Pancreas (tissue), 10 donors: ENCODE measurements around the gene REXO4. TPM values are rescaled to one million over a fixed set of nuclear protein-coding genes. Genes with fewer than 3 reads are reported as not detected.
A peak's percentile ranks its signal among the peaks of the same experiment; 100 is the strongest.

Experiments
- ATAC-seq, 4 donors: fragments of 200-7000 bp; cut with Tn5 transposase; one replicate each; pipeline versions ENCODE4 v1.8.0 to v1.9.1; 2020; ENCODE audit warnings: mild to moderate bottlenecking in 4 of 4, moderate library complexity in 4 of 4
- DNase-seq, 6 donors: peaks; one replicate each; pipeline ENCODE4 v3.0.0-alpha.2; 2020
- FAIRE-seq: peaks from 2 replicates; lab custom pipeline; 2012; peaks lifted over from hg19 to GRCh38; lab: Jason Lieb, UNC
- H3K27ac ChIP-seq, 4 donors: fragments of 200-600 bp; sonication (generic); 1 replicate in 3 of 4; 2 replicates in 1 of 4; pipeline versions ENCODE4 v1.5.0 to v1.8.0; 2020
- H3K27me3 ChIP-seq, 4 donors: fragments of 200-600 bp; one replicate each; pipeline ENCODE4 v1.8.0; 2021
- H3K36me3 ChIP-seq, 3 donors: fragments of 200-600 bp; sonication (generic) in 1 of 3; one replicate each; pipeline versions ENCODE4 v1.5.0 to v1.8.0; 2020 to 2021
- H3K4me1 ChIP-seq, 3 donors: fragments of 200-600 bp; one replicate each; pipeline ENCODE4 v1.8.0; 2021
- H3K4me3 ChIP-seq, 4 donors: fragments of 200-600 bp; sonication (generic) in 2 of 4; one replicate each; pipeline versions ENCODE4 v1.5.0 to v1.8.0; 2020 to 2021
- H3K9me3 ChIP-seq, 4 donors: fragments of 200-600 bp; one replicate each; pipeline ENCODE4 v1.8.0; 2021
- WGBS, 2 donors: extraction: QIAGEN DNeasy Blood & Tissue Kit; methylation state at CpG; one replicate each; pipeline ENCODE4 v1.1.7; 2013; 5-methylcytosine and 5-hydroxymethylcytosine counted together
- intact Hi-C, 3 donors: fragments of 100-400 bp; cut with DNase I; formaldehyde crosslinking; loops; one replicate each; pipeline versions ENCODE4 v1.11.1 to v1.14.2; 2022
- polyA plus RNA-seq, 2 donors: library from polyadenylated mRNA; stranded (reverse); fragments of 200-250 nt; gene quantifications; one replicate each; pipeline ENCODE4 v1.2.3, GENCODE V29; 2013
- total RNA-seq, 6 donors: library from RNA; stranded (reverse); fragmentation: NEBNext Ultra II Directional in 4 of 6; extraction: Animal tissue kit (Norgen Biotek cat#: 25700) in 4 of 6; gene quantifications; one replicate each; pipeline versions ENCODE4 v1.2.1 to v1.2.4, GENCODE V29; 2021 to 2023
- TF ChIP-seq, protein P1 (sequence below), 4 donors: fragments of 200-600 bp; sonication (generic) in 3 of 4; IDR thresholded peaks; one replicate each; pipeline versions ENCODE4 v1.5.0 to v1.8.0; 2021; ENCODE audit warnings: antibody characterized with exemption in 4 of 4
- donor health status: healthy with polysubstance abuse.
- donor health status: DM: no; HTN: no; CAD: no; lungs with moderate emphysema.
- donor health status: DM: no; HTN: no; CAD: no.
- donor health status: control.
- donor health status: control.
- donor health status: Bipolar disorder and iron deficiency.
- donor health status: DM: yes; HTN: yes; CAD: no.
- donor health status: DM: no; HTN: no; CAD: no.
- donor health status: DM: no; HTN: no; CAD: no.
- donor health status: DM: yes; HTN: yes; CAD: no.

The REXO4 gene
- total and polyA plus RNA-seq, 8 donors: 10.0 to 16.3 (median 13.1) TPM

DNA sequence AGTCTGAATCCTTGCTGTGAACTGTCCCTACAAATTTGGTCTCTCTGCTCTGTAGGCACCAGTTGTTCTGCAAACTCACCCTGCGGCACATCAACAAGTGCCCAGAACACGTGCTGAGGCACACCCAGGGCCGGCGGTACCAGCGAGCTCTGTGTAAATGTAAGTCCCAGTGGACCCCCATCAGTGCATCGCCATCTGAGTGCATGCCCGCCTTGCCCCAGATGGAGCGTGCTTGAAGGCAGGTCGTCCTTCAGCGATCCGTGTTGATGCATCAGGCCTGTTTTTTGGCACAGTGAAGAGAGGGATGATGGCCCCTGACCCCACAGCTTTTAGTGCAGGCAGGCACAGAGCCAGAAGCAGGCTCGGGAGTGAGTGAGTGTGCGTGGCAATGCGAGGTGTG is 60.2 kb downstream of the REXO4 start:
- Histone ChIP-seq H3K36me3 (peaks cover 2 to 17% (median 3%) of the 10 kb centered on the region in 3 donors), H3K4me3 (peak overlapping the region in 2 of 4 donors; percentile 85 to 95), H3K9me3 (no peaks in the 10 kb centered on the region), H3K27me3 (no peaks in the 10 kb centered on the region), H3K27ac (no peak overlapping the region), H3K4me1 (peaks cover 7 to 17% (median 17%) of the 10 kb centered on the region in 3 donors)
- FAIRE-seq: no peak
- TF ChIP-seq, protein P1, sequence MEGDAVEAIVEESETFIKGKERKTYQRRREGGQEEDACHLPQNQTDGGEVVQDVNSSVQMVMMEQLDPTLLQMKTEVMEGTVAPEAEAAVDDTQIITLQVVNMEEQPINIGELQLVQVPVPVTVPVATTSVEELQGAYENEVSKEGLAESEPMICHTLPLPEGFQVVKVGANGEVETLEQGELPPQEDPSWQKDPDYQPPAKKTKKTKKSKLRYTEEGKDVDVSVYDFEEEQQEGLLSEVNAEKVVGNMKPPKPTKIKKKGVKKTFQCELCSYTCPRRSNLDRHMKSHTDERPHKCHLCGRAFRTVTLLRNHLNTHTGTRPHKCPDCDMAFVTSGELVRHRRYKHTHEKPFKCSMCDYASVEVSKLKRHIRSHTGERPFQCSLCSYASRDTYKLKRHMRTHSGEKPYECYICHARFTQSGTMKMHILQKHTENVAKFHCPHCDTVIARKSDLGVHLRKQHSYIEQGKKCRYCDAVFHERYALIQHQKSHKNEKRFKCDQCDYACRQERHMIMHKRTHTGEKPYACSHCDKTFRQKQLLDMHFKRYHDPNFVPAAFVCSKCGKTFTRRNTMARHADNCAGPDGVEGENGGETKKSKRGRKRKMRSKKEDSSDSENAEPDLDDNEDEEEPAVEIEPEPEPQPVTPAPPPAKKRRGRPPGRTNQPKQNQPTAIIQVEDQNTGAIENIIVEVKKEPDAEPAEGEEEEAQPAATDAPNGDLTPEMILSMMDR (IDR thresholded peaks at IDR 0.05): no peak
- intact Hi-C loops: loop anchor here in 1 of 3 donors (10.0 kb wide), 1 partner anchor 313 kb away; no protein-coding TSS in a partner anchor
- DNase-seq: no peak
- WGBS, 2 donors: 74 to 82% methylated on average over 14 of the region's 14 CpGs
- no peak for ATAC-seq

- ATAC-seq (peak; percentile 85 to 96 (median 92)), DNase-seq (peak; percentile 84 to 97 (median 90)), FAIRE-seq (no peak)
- Histone ChIP-seq H3K9me3 (no peaks in the 10 kb centered on the region), H3K36me3 (peaks cover 0 to 17% (median 11%) of the 10 kb centered on the region in 3 donors), H3K4me3 (peak within 1 kb of the TSS; percentile 81 to 95 (median 88)), H3K4me1 (peaks cover 7 to 17% (median 17%) of the 10 kb centered on the region in 3 donors), H3K27ac (peak within 1 kb of the TSS; percentile 37 to 53 (median 46)), H3K27me3 (no peaks in the 10 kb centered on the region)
- TF ChIP-seq, protein P1 (IDR thresholded peaks at IDR 0.05): no peak
- 1% methylated on average over 63 to 78 of the region's 78 CpGs for WGBS, 2 donors
- intact Hi-C loops: loop anchor here in 1 of 3 donors (10.0 kb wide), 1 partner anchor 312 kb away; no protein-coding TSS in a partner anchor
These were observed 61.3 kb downstream of the REXO4 start, which contains the start of the genes SURF1 and SURF2 for GRCh38 chr9:133356391-133357091. SURF1 (minus strand) TSS chr9:133356487; CDS start chr9:133356453, 34 bp downstream. SURF2 (plus strand) TSS chr9:133356550; CDS start chr9:133356593, 43 bp downstream.

Other genes with a start within 250 kb of the REXO4 start
- not detected for gene OBP2B, start 208.8 kb downstream of the REXO4 start, total RNA-seq
- gene OBP2B, start 208.8 kb downstream of the REXO4 start, polyA plus RNA-seq: not detected
- 10 to 100 TPM in 1 of 6 donors, 1 to 10 TPM in 5; 2.1 to 10.2 (median 5.4) TPM for gene ABO, start 142.8 kb downstream of the REXO4 start, total RNA-seq
- gene ABO, start 142.8 kb downstream of the REXO4 start, polyA plus RNA-seq: 1 to 10 TPM; 3.3 to 9.3 TPM
- 10 to 100 TPM in 2 of 6 donors, 1 to 10 TPM in 4; 5.8 to 13.6 (median 7.6) TPM for gene SURF6, start 81.8 kb downstream of the REXO4 start, total RNA-seq
- gene SURF6, start 81.8 kb downstream of the REXO4 start, polyA plus RNA-seq: 10 to 100 TPM; 17.7 to 19.8 TPM
- 10 to 100 TPM in 3 of 6 donors, 1 to 10 TPM in 3; 6.2 to 14.2 (median 9.9) TPM for gene MED22, start 69.9 kb downstream of the REXO4 start, total RNA-seq
- 10 to 100 TPM; 10.1 to 14.8 TPM for gene MED22, start 69.9 kb downstream of the REXO4 start, polyA plus RNA-seq
- gene RPL7A, start 69.8 kb downstream of the REXO4 start, total RNA-seq: 1,000 to 10,000 TPM; 1,234 to 2,140 (median 1,676) TPM
- gene RPL7A, start 69.8 kb downstream of the REXO4 start, polyA plus RNA-seq: 1,000 to 10,000 TPM; 1,900 to 1,906 TPM
- gene SURF1, start 61.5 kb downstream of the REXO4 start, total RNA-seq: 10 to 100 TPM; 33.6 to 47.8 (median 37.2) TPM
- gene SURF1, start 61.5 kb downstream of the REXO4 start, polyA plus RNA-seq: 10 to 100 TPM; 69.2 to 73.9 TPM
- gene SURF2, start 61.5 kb downstream of the REXO4 start, total RNA-seq: 10 to 100 TPM in 4 of 6 donors, 1 to 10 TPM in 2; 7.8 to 18.7 (median 11.9) TPM
- gene SURF2, start 61.5 kb downstream of the REXO4 start, polyA plus RNA-seq: 10 to 100 TPM; 37.3 to 52.4 TPM
- 100 to 1,000 TPM in 5 of 6 donors, 10 to 100 TPM in 1; 87.9 to 132 (median 129) TPM for gene SURF4, start 42.0 kb downstream of the REXO4 start, total RNA-seq
- 100 to 1,000 TPM in 1 of 2 donors, 10 to 100 TPM in 1; 63.1 to 106 TPM for gene SURF4, start 42.0 kb downstream of the REXO4 start, polyA plus RNA-seq
- under 1 TPM; 0.31 to 0.94 (median 0.67) TPM for gene STKLD1, start 41.6 kb downstream of the REXO4 start, total RNA-seq
- 1 to 10 TPM; 1.8 to 3.1 TPM for gene STKLD1, start 41.6 kb downstream of the REXO4 start, polyA plus RNA-seq
- gene ADAMTS13, start 4.4 kb upstream of the REXO4 start, total RNA-seq: 1 to 10 TPM; 1.5 to 5.5 (median 2.9) TPM
- 10 to 100 TPM; 13.6 to 18.9 TPM for gene ADAMTS13, start 4.4 kb upstream of the REXO4 start, polyA plus RNA-seq
- gene CACFD1, start 42.0 kb upstream of the REXO4 start, total RNA-seq: 10 to 100 TPM; 15.6 to 24.4 (median 17.2) TPM
- gene CACFD1, start 42.0 kb upstream of the REXO4 start, polyA plus RNA-seq: 10 to 100 TPM; 25.0 to 26.2 TPM
- gene SLC2A6, start 61.1 kb upstream of the REXO4 start, total RNA-seq: 1 to 10 TPM; 1.1 to 6.3 (median 2.7) TPM
- gene SLC2A6, start 61.1 kb upstream of the REXO4 start, polyA plus RNA-seq: 1 to 10 TPM; 5.9 to 6.7 TPM
- gene MYMK, start 106.9 kb upstream of the REXO4 start, total RNA-seq: not detected
- gene MYMK, start 106.9 kb upstream of the REXO4 start, polyA plus RNA-seq: not detected
- 1 to 10 TPM; 1.5 to 5.5 (median 2.6) TPM for gene ADAMTSL2, start 116.7 kb upstream of the REXO4 start, total RNA-seq
- gene ADAMTSL2, start 116.7 kb upstream of the REXO4 start, polyA plus RNA-seq: 10 to 100 TPM in 1 of 2 donors, 1 to 10 TPM in 1; 9.0 to 12.9 TPM
- gene FAM163B, start 191.4 kb upstream of the REXO4 start, total RNA-seq: not detected
- not detected for gene FAM163B, start 191.4 kb upstream of the REXO4 start, polyA plus RNA-seq
- not detected for gene DBH, start 218.4 kb upstream of the REXO4 start, total RNA-seq
- under 1 TPM; 0.08 to 0.09 TPM for gene DBH, start 218.4 kb upstream of the REXO4 start, polyA plus RNA-seq